ENCODE data around the gene ATP7B.

The ATP7B gene

DNA sequence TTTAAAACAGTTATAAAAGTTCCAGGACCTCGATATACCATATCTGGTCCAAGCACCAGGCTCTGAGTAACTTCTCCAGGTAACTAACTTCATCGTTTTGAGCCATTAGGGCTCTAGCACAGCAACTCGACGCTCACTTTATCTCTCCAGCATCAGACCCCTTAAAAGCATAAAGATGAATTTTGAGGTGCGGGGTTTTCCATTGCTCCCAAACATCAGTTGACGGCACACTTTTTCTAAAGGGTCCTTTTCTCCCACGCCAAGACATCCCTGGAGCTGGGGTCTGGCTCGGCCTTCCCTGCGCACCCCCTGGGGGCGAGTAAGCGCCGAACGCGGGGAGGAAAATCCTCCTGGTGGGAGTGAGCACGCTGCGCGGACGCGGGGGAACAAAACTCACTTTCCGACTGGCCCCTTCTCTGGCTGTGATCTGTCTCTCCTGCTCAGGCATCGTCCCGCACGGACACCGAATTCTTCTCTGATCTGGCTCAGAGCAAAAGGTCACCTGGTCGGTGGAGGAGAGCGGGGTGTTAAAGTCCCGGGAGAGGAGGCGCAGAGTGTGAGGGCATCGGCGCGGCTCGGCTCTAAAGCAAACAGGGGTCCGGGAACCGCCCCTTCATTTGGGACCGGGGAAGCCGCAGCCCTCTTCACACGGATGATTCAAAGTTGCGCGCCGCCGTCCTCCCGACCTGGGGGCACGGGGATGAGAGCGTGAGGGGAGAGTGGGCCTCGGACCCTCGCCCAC, at the start of gene ATP7B:
TSS of gene ATP7B (minus strand) at position 561 of the 742 bp plus-strand sequence. CDS start at position 448, 113 bp downstream.
- peak within 1 kb of the TSS; percentile 60 for H3K27ac ChIP-seq
- TF ChIP-seq, protein P1, sequence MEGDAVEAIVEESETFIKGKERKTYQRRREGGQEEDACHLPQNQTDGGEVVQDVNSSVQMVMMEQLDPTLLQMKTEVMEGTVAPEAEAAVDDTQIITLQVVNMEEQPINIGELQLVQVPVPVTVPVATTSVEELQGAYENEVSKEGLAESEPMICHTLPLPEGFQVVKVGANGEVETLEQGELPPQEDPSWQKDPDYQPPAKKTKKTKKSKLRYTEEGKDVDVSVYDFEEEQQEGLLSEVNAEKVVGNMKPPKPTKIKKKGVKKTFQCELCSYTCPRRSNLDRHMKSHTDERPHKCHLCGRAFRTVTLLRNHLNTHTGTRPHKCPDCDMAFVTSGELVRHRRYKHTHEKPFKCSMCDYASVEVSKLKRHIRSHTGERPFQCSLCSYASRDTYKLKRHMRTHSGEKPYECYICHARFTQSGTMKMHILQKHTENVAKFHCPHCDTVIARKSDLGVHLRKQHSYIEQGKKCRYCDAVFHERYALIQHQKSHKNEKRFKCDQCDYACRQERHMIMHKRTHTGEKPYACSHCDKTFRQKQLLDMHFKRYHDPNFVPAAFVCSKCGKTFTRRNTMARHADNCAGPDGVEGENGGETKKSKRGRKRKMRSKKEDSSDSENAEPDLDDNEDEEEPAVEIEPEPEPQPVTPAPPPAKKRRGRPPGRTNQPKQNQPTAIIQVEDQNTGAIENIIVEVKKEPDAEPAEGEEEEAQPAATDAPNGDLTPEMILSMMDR (IDR thresholded peaks at IDR 0.05) = no peak
- no peak for TF ChIP-seq ZFX (IDR thresholded peaks at IDR 0.05; ENCODE audit: borderline replicate concordance)

DNA sequence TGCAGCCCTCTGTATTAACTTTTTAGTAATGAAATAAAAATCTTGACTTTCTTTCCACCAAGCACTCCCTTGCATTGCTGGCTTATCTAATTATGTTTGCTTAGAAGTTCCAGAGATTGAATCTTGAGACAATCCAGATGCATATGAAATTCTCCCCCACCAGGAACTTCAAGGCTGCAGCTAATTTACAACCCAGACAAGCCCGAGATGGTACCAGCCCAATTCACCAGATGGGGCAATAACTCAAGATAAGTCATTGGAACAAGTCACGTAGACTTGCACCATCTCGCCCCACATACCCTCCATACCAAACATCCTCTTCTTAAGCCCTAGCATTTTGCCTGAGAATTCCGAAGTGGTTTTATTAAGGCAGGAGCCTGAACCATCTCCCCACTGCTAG, 42.2 kb upstream of the ATP7B start:
- TF ChIP-seq, protein P1 (IDR thresholded peaks at IDR 0.05) = no peak
- TF ChIP-seq ZFX (IDR thresholded peaks at IDR 0.05; ENCODE audit: borderline replicate concordance) = no peak
- no peak overlapping the region for H3K27ac ChIP-seq

DNA sequence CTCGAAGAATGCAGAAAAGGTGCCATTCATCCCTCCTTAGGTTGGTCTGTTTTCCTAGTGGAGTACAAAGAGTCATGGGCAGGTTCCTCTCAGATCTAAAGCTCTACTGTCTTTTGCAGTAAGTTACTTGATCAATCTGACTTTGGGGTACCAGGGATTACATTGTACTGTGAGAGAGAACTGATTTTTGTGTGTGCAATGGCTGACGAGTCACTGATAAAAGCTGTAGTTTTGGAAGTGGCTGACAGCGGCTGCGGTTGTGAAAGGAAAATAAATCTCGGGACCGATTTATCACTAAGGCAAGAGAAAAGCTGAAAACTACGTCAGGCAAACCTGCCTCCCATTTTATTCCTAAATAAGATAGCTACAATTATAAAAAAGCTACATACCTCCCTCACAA, 40.1 kb upstream of the ATP7B start:
- TF ChIP-seq, protein P1 (IDR thresholded peaks at IDR 0.05) = no peak
- TF ChIP-seq ZFX (IDR thresholded peaks at IDR 0.05; ENCODE audit: borderline replicate concordance) = no peak
- no peak overlapping the region for H3K27ac ChIP-seq

DNA sequence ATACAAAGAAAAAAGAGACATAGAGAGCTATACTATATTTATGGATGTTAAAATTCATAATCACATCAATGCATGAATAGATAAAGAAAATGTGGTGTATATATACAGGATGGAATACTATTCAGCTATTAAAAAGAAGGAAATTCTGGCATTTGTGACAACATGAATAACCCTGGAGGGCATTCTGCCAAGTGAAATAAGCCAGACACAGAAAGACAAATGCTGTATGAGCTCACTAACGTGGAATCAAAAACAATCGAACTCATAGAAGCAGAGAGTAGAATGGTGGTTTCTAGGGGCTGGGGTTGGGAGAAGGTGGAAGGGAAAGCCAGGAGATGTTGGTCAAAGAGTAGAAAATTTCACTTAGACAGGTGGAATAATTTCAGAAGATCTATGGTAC, 37.3 kb upstream of the ATP7B start:
- no peak overlapping the region for H3K27ac ChIP-seq
- no peak for TF ChIP-seq ZFX (IDR thresholded peaks at IDR 0.05; ENCODE audit: borderline replicate concordance)

DNA sequence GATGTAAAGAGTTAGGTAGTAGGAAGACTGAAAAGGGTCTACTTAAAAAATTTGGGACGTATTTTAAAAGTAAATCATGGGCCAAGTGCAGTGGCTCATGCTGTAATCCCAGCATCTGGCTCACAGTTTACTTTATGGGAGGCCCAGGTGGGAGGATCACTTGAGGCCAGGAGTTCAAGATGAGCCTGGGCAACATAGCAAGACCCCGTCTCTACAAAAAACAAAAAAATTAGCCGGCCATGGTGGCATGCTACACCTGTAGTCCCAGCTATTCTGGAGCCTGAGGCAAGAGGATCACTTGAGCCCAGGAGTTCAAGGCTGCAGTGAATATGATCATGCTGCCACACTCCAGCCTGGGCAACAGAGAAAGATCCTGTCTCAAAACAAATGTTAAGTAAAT, 36.2 kb upstream of the ATP7B start:
- no peak for TF ChIP-seq ZFX (IDR thresholded peaks at IDR 0.05; ENCODE audit: borderline replicate concordance)
- TF ChIP-seq, protein P1 (IDR thresholded peaks at IDR 0.05) = no peak
- H3K27ac ChIP-seq = no peak overlapping the region

DNA sequence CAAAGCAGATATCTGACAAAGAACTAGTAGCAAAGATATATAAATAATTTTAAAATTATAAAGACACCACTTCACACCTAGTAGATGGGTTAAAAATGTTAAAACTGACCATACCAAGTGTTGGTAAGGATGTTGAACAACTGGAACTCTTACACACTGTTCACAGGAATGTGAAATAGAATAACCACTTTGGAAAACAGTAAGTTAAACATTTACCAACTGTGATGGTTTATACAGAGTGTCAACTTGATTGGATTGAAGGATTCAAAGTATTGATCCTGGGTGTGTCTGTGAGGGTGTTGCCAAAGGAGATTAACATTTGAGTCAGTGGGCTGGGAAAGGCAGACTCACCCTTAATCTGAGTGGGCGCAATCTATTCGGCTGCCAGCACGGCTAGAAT, 32.4 kb upstream of the ATP7B start:
- TF ChIP-seq, protein P1 (IDR thresholded peaks at IDR 0.05) = no peak
- no peak for TF ChIP-seq ZFX (IDR thresholded peaks at IDR 0.05; ENCODE audit: borderline replicate concordance)
- no peak overlapping the region for H3K27ac ChIP-seq

DNA sequence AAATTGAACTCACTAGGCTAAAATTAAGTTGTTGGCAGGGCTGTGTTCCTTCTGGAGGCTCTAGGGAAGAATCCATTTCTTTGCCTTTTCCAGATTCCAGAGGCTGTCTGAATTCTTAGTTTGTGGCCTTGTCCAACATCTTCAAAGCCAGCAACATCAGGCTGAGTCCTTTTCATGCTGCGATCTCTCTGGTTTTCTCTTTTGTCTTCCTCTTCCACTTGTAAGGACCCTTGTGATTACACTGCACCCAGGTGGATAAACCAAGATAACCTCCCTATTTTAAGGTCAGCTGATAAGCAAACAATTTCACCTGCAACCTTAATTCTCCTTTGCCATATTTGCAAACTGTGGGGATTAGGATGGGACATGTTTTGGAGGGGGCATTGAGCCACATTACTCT, 24.8 kb upstream of the ATP7B start:
- H3K27ac ChIP-seq = no peak overlapping the region
- TF ChIP-seq ZFX (IDR thresholded peaks at IDR 0.05; ENCODE audit: borderline replicate concordance) = no peak
- TF ChIP-seq, protein P1 (IDR thresholded peaks at IDR 0.05) = no peak
